ENCODE results near the gene CXCR5.

Gene CXCR5

DNA sequence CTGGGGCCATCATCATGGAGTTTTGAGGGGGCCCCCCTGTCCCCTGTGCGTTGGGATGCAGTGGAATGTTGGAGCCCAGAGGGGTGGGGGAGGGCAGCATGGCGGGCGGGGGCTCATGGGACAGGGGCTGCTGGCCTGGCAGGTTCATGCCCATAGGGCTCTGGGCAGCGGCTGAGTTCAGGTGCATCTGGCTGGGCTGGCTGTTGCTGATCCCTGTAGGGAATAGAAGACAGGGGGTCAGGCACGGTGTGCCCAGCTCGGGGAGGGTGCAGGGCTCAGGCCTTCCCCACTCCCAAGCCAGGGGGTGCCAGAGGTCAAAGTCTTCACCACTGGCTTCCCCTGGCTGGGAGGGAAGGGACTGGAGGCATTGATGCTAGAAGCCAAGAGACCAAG lies 15.6 kb downstream of the CXCR5 start:
- no peak for DNase-seq

DNA sequence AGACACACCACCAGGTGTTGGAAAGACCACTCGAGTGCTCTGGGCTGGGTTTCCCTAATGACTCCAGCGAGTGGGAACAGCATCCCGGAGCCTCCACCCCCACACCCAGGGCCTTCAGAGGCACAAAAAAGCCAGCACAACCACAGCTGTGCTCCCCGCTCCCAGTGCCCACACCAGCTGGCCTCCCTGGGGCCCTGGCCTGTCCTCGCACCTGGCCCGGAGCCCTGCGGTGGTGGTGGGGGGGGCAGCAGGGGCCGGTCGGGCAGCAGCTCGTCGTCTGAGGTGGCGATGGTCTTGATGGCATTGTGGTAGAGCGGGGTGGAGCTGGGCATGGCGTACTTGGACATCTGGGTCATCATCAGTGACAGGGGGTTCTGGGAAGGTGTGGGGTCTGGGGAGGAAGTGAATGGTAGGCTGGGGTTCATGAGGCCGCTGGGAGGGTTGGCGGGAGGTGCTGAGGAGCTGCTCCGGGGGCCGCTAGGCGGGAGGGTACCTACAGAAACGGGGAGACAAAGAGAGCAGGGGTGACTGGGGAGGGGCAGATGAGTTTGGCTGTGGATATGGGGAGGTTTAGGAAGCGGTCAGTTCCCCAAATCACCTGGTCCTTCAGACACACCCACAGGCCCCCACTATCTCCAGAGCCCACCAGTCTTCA lies 16.1 kb downstream of the CXCR5 start:
- DNase-seq = no peak

DNA sequence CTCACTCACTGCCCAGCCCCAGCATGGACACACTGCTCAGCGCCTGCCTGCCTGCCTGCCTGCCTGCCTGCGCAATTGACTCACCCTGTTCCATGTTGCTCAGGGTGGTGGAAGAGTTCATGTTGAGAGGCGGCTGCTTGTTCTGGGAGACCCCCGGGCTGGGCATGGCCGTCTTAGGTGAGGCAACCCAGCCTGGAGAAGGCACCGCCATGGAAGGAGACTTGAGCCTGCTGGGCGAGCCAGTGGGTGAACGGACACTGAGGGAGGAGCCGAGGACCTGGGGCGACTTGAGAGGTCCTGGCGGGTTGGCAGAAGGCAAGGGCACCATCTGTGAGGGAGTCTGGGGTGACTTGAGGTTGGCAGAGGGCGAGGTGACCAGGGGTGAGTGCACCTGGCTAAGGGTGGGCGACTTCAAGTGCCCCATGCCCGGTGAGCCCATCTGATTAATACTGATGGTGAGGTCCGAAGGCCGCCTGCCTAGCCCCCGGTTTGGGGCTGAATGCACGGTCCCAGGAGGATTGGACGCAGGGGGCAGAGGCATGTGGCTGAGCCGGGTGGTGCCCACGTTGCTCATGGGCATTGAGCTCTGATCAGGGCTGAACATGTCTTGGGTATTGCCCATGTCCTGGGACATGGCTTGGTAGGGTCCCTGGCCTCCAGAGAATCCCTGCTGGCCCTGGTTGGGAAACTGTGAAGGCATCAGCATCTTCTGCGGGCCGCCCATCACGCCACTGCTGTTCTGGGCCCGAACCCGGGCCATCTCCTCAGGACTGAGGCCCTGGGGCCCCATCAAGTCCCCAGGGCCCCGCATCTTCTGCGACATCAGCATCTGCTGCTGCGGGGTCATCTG lies 17.1 kb downstream of the CXCR5 start:
- DNase-seq = no peak

GRCh38 chr11:118901494-118902335 lies 18.0 kb downstream of the CXCR5 start:
- no peak for DNase-seq

- no peak for DNase-seq
These were observed 18.9 kb downstream of the CXCR5 start for GRCh38 chr11:118902336-118903203.

GRCh38 chr11:118903204-118904015 lies 19.7 kb downstream of the CXCR5 start:
- no peak for DNase-seq

GRCh38 chr11:118907051-118908042 lies 23.7 kb downstream of the CXCR5 start:
- DNase-seq = peak; percentile 91

- no peak for DNase-seq
These were observed 24.6 kb downstream of the CXCR5 start for GRCh38 chr11:118908264-118908663.

DNA sequence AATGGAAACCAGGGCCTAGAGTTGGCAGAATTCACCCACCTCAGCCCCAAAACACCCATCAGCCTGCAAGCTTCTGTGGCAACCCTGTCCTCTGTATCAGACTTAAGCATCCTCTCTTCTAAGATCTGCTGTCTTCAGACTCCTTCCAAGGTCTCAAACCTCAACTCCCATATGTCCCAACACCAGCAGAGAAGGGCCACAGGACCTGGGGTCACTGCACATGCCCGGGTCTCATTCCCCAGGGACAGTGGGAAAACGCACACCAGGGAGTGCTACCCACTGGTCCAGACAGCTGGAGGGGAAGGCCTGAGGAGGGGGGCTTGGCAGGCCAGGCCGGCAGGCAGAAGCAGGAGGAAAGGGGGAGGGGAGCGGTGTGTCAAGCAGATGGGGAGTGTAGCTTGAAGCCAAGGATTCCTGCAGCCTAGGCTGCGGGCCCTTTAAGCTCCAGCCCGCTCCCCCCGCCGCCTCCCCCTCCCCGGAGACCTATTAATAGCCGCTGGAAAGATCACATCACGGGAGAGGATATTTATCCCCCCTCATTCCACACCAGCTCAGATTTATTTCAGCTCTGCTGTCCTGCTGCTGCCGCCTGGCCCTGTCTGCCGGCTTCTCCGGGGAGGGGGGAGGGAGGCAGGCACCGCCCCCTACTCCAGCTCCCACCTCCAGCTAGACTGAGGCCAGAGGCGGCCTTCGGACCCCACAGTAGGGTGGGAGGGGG lies 25.4 kb downstream of the CXCR5 start:
- no peak for DNase-seq

DNA sequence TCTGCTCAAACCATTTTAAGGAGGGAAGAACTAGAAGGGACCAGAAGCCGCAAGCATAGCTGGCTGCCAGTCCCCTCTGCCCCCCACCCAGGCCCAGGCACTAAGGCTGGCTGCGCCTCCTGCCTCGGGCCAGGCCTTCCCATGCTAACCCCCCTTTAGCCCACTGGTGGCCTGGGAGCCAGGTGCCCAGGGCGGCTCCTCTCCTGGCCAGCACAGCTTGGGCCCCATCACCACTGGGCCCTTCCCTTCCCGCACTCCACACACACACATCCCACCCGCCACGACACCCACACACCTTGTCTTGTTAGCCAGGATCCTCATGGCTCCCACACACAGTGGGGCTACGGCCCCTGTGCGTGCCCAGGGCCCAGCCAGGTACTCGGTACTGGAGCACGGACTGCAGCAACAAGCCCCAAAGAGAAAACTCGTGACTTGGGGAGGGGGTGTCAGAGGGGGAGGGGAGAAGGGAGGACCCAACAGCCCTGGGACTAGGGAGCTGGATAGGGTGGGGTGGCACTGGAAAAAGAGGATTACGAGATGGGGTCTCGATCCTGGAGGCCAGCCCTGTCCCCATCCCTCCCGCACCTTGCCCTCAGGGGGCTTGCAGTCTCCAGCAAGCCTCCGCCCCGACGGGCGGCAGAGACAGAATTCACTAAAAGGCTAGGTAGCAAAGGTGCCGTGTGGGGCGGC lies 26.1 kb downstream of the CXCR5 start:
- no peak for DNase-seq

DNA sequence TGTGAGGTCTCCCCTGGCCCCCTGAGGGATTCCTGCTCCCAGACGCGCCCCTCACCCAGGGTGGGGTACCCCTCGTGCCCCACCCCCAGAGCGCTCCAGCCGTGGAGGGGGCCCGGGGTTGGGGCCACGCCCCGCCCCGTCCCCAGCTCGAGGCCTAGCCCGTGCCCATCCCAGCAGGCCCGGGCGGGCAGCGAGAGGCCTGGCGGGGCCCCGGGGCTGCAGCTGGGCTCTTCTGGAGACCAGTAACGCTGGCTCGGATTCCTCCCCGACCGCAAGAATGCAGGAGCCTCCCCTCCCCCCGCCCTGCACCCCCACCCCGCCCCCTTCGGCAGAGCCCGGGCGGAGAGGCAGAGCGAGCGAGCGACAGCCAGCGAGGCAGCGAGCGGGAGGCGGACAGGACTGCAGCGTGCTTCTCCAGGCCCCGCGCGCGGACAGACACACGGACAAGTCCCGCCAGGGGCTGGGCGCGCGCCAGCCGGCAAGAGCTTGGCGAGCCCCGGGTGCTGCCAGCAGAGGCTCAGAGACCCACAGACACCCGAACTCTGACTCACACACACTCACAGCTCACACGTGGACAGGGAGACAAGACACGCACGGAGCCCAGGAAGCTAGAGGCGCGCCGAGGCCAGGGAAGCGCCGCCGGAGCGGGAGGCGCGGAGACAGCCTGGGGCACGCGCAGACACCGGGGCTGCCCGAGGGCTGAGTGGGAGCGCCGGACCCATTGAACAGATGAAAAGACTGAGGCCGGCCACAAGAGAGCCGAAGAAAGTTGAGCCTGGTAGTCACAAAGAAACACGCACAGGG lies 26.8 kb downstream of the CXCR5 start:
- peak; percentile 66 for DNase-seq

DNA sequence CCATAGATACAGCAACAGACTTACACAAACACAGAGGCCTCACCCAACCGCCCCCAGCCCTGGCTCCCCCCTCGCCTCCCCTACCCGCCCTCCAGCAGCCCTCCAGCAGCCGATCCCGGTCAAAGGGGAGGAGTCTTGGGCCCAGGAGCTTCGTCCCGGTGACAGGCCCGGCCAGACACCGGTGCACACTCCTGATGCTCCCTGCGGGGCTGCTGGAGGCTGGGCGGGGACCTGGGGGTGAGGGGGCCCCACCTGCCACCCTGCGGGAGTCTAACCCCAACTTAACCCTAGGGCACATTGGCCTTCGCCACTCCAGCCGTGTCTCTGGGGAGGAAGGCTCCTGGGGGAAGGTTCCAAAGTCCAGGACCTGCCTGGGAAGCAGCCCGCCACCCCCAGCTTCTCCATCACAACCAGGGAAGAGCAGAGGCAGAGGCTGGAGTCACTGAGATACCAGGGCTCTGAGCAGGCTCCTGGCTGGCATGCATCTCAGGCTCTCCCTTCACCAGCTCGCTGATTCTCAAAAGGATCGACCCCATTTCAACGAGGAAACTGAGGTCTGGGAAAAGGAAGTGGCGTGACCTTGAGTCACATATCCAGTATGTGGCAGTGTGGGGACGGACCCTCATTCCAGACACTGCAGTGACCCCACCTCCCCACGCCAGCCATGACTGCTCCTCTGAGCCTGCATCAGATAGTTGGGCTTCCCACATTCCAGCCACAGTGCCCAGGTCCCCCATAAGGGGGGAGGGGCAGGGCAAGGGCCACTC lies 27.6 kb downstream of the CXCR5 start:
- DNase-seq = no peak

DNA sequence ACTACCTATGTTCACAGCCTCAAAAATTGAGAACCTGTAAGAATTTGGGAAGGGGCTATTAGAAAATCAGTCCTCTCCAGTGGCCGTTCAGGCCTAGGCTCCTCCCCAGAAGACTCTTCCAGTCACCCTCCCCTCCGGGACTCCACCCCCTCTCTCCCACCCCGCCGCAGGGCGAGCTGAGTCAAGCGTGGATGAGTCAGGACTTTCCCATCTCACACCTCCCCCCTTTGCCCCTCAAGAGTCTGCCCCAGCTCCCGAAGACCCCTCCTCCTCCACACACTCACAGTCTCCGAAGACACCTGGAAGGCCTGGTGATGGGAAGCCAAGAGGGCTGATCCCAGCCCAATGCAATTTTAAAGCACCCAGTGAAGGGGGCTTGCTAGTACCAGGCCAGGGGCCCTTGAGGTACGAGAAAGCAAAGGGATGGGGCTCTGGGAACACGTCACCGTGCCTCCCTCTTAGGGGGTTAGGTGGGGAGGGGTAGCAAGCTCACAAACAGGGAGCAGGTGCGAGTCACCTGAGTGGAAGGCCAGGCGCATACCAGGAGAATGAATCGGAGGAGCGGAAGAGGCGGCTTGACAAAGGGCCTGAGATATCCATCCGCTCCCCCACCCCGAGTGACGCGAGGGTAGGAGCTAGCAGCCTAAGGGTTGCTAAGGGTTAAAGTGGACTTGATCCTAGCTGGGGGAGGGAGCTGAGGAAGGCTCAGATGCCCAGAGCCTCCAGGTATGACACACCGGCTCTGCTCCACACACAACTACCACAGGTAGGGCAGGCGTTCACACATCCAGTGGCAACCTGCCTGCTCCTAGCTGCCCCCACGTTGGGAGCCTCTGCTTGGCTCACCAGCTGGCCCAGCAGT lies 28.4 kb downstream of the CXCR5 start:
- peak; percentile 75 for DNase-seq

DNA sequence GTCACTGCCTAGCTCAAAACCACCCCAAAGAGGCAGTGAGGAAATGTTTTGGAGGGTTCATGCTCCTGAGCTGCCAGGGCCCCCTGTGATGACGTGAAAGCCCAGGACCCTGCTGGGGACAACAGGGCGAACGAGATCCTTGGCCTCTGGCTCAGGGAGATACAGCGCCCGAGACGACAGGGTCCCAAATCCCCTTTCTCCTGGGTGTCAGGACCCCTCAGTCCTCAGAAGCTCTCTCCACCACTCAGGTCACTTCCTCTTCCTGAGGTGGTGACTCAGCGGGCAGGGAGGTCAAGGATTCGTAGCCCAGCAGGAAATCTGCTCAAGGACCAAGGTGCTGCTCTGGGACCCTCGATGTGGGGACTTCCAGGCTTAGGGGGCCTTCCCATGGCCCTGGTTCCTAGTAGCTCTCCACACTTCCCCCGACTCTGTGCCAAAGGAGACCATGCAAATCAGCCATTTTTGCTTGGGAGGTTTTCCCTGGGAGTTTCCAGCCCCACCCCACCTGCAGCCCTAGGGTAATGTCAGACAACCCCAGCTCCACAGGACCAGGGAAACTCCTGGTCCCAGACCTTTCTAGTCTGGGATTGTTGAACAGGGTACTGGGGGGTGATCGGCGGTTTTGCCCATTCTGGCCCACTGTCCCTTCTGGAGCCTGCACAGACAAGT lies 29.2 kb downstream of the CXCR5 start:
- peak; percentile 40 for DNase-seq

GRCh38 chr11:118913411-118914125 lies 29.9 kb downstream of the CXCR5 start:
- DNase-seq = peak; percentile 79

Data from CD4-positive, alpha-beta T cell treated with Interleukin-12 subunit alpha and Interleukin-12 subunit beta, for 1 hour (primary cell).